GM18499 (cell line): ENCODE data around the gene TMEM187.

Experiments
- ATAC-seq: cut with Tn5 transposase; IDR thresholded peaks from one replicate; pipeline ENCODE4 v1.9.1; 2021; ENCODE audit warnings: moderate number of reproducible peaks; ENCODE audit not compliant: insufficient read depth, unreplicated experiment

The TMEM187 gene

GRCh38 chrX:154017766-154018517, 45.4 kb downstream of the TMEM187 start:
- no peak for ATAC-seq

- no peak for ATAC-seq
These were observed 46.0 kb downstream of the TMEM187 start for GRCh38 chrX:154018518-154019060.

- no peak for ATAC-seq
These were observed 46.6 kb downstream of the TMEM187 start for GRCh38 chrX:154019061-154019621.

- ATAC-seq, result no peak
These were observed 47.3 kb downstream of the TMEM187 start, which contains the start of gene IRAK1 for GRCh38 chrX:154019633-154020528. IRAK1 (minus strand) TSS chrX:154019902; CDS start chrX:154019812, 90 bp downstream.

- no peak for ATAC-seq
These were observed 48.1 kb downstream of the TMEM187 start for GRCh38 chrX:154020536-154021115.

- no peak for ATAC-seq
These were observed 48.6 kb downstream of the TMEM187 start for GRCh38 chrX:154021131-154021611.

GRCh38 chrX:154022108-154022507, 49.6 kb downstream of the TMEM187 start:
- no peak for ATAC-seq

GRCh38 chrX:154023276-154024000, 50.9 kb downstream of the TMEM187 start:
- no peak for ATAC-seq

GRCh38 chrX:154024271-154024670, 51.7 kb downstream of the TMEM187 start:
- no peak for ATAC-seq

- no peak for ATAC-seq
These were observed 52.7 kb downstream of the TMEM187 start for GRCh38 chrX:154025230-154025629.

GRCh38 chrX:154026136-154027021, 53.8 kb downstream of the TMEM187 start:
- no peak for ATAC-seq

GRCh38 chrX:154027022-154027402, 54.5 kb downstream of the TMEM187 start:
- no peak for ATAC-seq

GRCh38 chrX:154027986-154028385, 55.4 kb downstream of the TMEM187 start:
- no peak for ATAC-seq

- no peak for ATAC-seq
These were observed 56.1 kb downstream of the TMEM187 start for GRCh38 chrX:154028502-154029184.

GRCh38 chrX:154029439-154029838, 56.9 kb downstream of the TMEM187 start:
- ATAC-seq, result no peak

GRCh38 chrX:154030266-154030665, 57.7 kb downstream of the TMEM187 start:
- ATAC-seq, result no peak

- no peak for ATAC-seq
These were observed 58.3 kb downstream of the TMEM187 start for GRCh38 chrX:154030715-154031305.

- ATAC-seq, result no peak
These were observed 59.6 kb downstream of the TMEM187 start for GRCh38 chrX:154032160-154032559.
